ENCODE measurements around the gene PRDM15. TPM values are rescaled to one million over a fixed set of nuclear protein-coding genes. Genes with fewer than 3 reads are reported as not detected.

Gene PRDM15
- total RNA-seq, 1 experiment from 2014 or later = 9.9 TPM

DNA sequence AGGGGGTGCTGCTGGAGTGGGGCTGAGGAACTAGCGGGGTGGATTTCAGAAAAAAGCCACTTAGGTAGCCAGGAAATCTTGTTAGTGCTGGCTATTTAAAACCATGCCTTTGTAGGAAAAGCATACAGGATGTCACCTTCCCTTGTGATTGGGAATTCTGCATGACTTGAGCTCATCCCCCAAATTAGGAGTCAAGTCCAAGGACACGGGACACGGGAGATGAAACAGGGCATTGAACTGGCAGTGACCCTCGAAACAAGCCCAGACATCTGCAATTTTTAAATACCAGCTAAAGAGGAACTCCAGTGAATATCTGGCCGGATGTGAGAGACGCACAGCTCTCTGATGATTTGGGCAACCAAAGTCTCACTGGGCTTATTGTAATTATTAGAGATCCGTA is 41.9 kb upstream of the PRDM15 start:
- no peak overlapping the region for H2BK5ac ChIP-seq (ENCODE audit: insufficient read length, low read length)
- H3K56ac ChIP-seq (ENCODE audit: insufficient read length, low read depth, low read length) = no peak overlapping the region
- H4K5ac ChIP-seq (ENCODE audit: insufficient read length, low read depth, low read length) = no peak overlapping the region
- TF ChIP-seq, protein P1, sequence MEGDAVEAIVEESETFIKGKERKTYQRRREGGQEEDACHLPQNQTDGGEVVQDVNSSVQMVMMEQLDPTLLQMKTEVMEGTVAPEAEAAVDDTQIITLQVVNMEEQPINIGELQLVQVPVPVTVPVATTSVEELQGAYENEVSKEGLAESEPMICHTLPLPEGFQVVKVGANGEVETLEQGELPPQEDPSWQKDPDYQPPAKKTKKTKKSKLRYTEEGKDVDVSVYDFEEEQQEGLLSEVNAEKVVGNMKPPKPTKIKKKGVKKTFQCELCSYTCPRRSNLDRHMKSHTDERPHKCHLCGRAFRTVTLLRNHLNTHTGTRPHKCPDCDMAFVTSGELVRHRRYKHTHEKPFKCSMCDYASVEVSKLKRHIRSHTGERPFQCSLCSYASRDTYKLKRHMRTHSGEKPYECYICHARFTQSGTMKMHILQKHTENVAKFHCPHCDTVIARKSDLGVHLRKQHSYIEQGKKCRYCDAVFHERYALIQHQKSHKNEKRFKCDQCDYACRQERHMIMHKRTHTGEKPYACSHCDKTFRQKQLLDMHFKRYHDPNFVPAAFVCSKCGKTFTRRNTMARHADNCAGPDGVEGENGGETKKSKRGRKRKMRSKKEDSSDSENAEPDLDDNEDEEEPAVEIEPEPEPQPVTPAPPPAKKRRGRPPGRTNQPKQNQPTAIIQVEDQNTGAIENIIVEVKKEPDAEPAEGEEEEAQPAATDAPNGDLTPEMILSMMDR (conservative IDR thresholded peaks at IDR 0.05) = no peak
- H3K4me1 Mint-ChIP-seq = peaks cover 6 to 18% of the 10 kb centered on the region in 2 experiments
- H3T11ph ChIP-seq (ENCODE audit: low read length) = no peak overlapping the region
- no peaks in the 10 kb centered on the region for H3K27me3 ChIP-seq (ENCODE audit: insufficient read depth, low read length)
- no peak overlapping the region for H3K14ac ChIP-seq (ENCODE audit: insufficient read depth, low read length)
- H3K9ac ChIP-seq (ENCODE audit: extremely low read depth, insufficient read length, low read length) = no peak overlapping the region
- no peaks in the 10 kb centered on the region for H3K79me1 ChIP-seq (ENCODE audit: insufficient read depth, low read depth, low read length, poor library complexity, severe bottlenecking)
- H3K18ac ChIP-seq (ENCODE audit: insufficient read length, low read depth, low read length) = no peak overlapping the region
- H3K36me3 Mint-ChIP-seq (ENCODE audit: insufficient read depth in 1 of 3, low read depth in 3 of 3) = peaks cover 4 to 13% (median 11%) of the 10 kb centered on the region in 3 experiments; a peak in 5 of 7 replicates
- no peak overlapping the region for H2BK12ac ChIP-seq (ENCODE audit: insufficient read length, low read depth, low read length)
- WGBS (ENCODE audit: extremely low coverage, insufficient read length, low lambda C conversion rate) = no CpG with 5 or more reads among the region's 7 CpGs
- H3K23me2 ChIP-seq (ENCODE audit: insufficient read length, low read depth, low read length, poor library complexity, severe bottlenecking) = no peaks in the 10 kb centered on the region
- no peak overlapping the region for H3K4ac ChIP-seq (ENCODE audit: low read depth, low read length)
- H3K79me2 ChIP-seq (ENCODE audit: insufficient read depth, low read length) = no peaks in the 10 kb centered on the region
- no peak overlapping the region for H4K91ac ChIP-seq (ENCODE audit: insufficient read length, low read depth, low read length)
- no peak for DNase-seq
- no peak overlapping the region for H2AK5ac ChIP-seq (ENCODE audit: insufficient read length, low read length)
- H2AFZ ChIP-seq (ENCODE audit: low read length) = no peak overlapping the region
- no peak overlapping the region; a peak in 1 of 7 replicates for H3K27ac Mint-ChIP-seq
- H2BK120ac ChIP-seq (ENCODE audit: low read depth, low read length, poor library complexity, severe bottlenecking) = no peak overlapping the region
- no peaks in the 10 kb centered on the region for H3K9me3 ChIP-seq (ENCODE audit: control insufficient read depth, low read depth, low read length)
- no peak overlapping the region for H4K8ac ChIP-seq (replicated peaks; ENCODE audit: insufficient read length, low read depth, low read length)
- H2BK20ac ChIP-seq (ENCODE audit: low read depth, low read length, poor library complexity, severe bottlenecking) = no peak overlapping the region
- H3K9me3 Mint-ChIP-seq = no peaks in the 10 kb centered on the region; a peak in 1 of 5 replicates
- H4K20me1 ChIP-seq (ENCODE audit: control insufficient read depth, insufficient read depth, insufficient read length) = no peaks in the 10 kb centered on the region
- H3K4me2 ChIP-seq (ENCODE audit: insufficient read depth, insufficient read length, low read length) = no peak overlapping the region
- H3K27ac ChIP-seq (ENCODE audit: insufficient read length, low read depth, low read length) = no peak overlapping the region
- H3K27me3 Mint-ChIP-seq (ENCODE audit: low read depth) = no peaks in the 10 kb centered on the region
- no peaks in the 10 kb centered on the region; the same call in 1 of the 2 replicates for H3K4me1 ChIP-seq (ENCODE audit: insufficient read depth, low read length)
- no peak overlapping the region for H2BK15ac ChIP-seq (ENCODE audit: low read depth, low read length)
- H3K4me3 Mint-ChIP-seq = no peak overlapping the region
- no peak overlapping the region for H3K23ac ChIP-seq (ENCODE audit: insufficient read length, low read depth, low read length)

Data from H9 (cell line).